Breast epithelium (tissue), 4 donors: ENCODE measurements around the gene RPL15. TPM values are rescaled to one million over a fixed set of nuclear protein-coding genes. Genes with fewer than 3 reads are reported as not detected.

Source experiments
- DNase-seq, 2 donors: peaks; one replicate each; pipeline ENCODE4 v3.0.0-alpha.2; 2019; ENCODE audit warnings: low spot score in 2 of 2
- H3K27ac ChIP-seq, 2 donors: fragments of 200-600 bp; sonication (generic) in 1 of 2; one replicate each; pipeline ENCODE4 v1.5.1; 2016 to 2019; ENCODE audit warnings: mild to moderate bottlenecking in 1 of 2
- H3K27me3 ChIP-seq, 2 donors: fragments of 200-600 bp; sonication (generic) in 1 of 2; one replicate each; pipeline versions ENCODE4 v1.5.1 to v1.6.0; 2017 to 2019; ENCODE audit warnings: control low read depth in 1 of 2, mild to moderate bottlenecking in 1 of 2
- H3K36me3 ChIP-seq: fragments of 200-600 bp; one replicate; pipeline ENCODE4 v1.5.1; 2019
- H3K4me1 ChIP-seq, 2 donors: fragments of 200-600 bp; sonication (generic); one replicate each; pipeline ENCODE4 v1.5.1; 2016 to 2019; ENCODE audit warnings: control low read depth in 1 of 2
- H3K4me3 ChIP-seq, 3 donors: fragments of 200-600 bp; sonication (generic); 1 replicate in 2 of 3; 2 replicates in 1 of 3; pipeline ENCODE4 v1.5.1; 2016 to 2019; ENCODE audit warnings: mild to moderate bottlenecking in 3 of 3, moderate library complexity in 2 of 3
- H3K9me3 ChIP-seq, 2 donors: fragments of 200-600 bp; sonication (generic) in 1 of 2; one replicate each; pipeline ENCODE4 v1.5.1; 2016 to 2019; ENCODE audit warnings: control low read depth in 1 of 2
- CTCF ChIP-seq, 3 donors: fragments of 450-650 bp; IDR thresholded peaks; one replicate each; pipeline ENCODE4 v1.5.1; 2016 to 2017; ENCODE audit warnings: antibody characterized with exemption in 3 of 3, mild to moderate bottlenecking in 3 of 3, moderate library complexity in 3 of 3
- POLR2A ChIP-seq: fragments of 450-650 bp; IDR thresholded peaks from one replicate; pipeline ENCODE4 v1.6.1; 2016; ENCODE audit warnings: antibody characterized with exemption, mild to moderate bottlenecking, moderate library complexity
- POLR2AphosphoS5 ChIP-seq, 3 donors: sonication (generic); formaldehyde crosslinking; IDR thresholded peaks; one replicate each; pipeline ENCODE4 v1.6.1; 2017; ENCODE audit warnings: antibody characterized with exemption in 3 of 3
- intact Hi-C: fragments of 100-400 bp; cut with DNase I; formaldehyde crosslinking; loops from one replicate; pipeline ENCODE4 v1.15.1; 2023; ENCODE audit warnings: low total_unique reads
- total RNA-seq, 3 donors: library from RNA; depleted of rRNA; stranded (reverse); fragments of >200 nt; gene quantifications; one replicate each; pipeline ENCODE4 v1.1.0, GENCODE V29; 2016

Gene RPL15
- total RNA-seq, 3 donors from 2014 or later = 2,644 to 3,809 (median 3,544) TPM

GRCh38 chr3:23945663-23945912, 28.7 kb downstream of the RPL15 start:
- no peak for TF ChIP-seq CTCF (IDR thresholded peaks at IDR 0.05)
- TF ChIP-seq POLR2AphosphoS5 (IDR thresholded peaks at IDR 0.05) = peak in 1 of 3 donors; percentile 95
- no peak for TF ChIP-seq POLR2A
- Histone ChIP-seq H3K4me1 (peaks cover 0 to 20% of the 10 kb centered on the region in 2 donors), H3K36me3 (no peaks in the 10 kb centered on the region), H3K27ac (peak overlapping the region; percentile 99 to 100), H3K27me3 (no peaks in the 10 kb centered on the region), H3K9me3 (no peaks in the 10 kb centered on the region), H3K4me3 (peak overlapping the region; percentile 67 to 93 (median 90))
- no peak for DNase-seq
- intact Hi-C loops = no loop called here

GRCh38 chr3:23945913-23946687, 29.2 kb downstream of the RPL15 start:
- Histone ChIP-seq H3K9me3 (no peaks in the 10 kb centered on the region), H3K4me1 (peaks cover 0 to 21% of the 10 kb centered on the region in 2 donors), H3K4me3 (peak overlapping the region; percentile 67 to 93 (median 90)), H3K27me3 (no peaks in the 10 kb centered on the region), H3K36me3 (no peaks in the 10 kb centered on the region), H3K27ac (peak overlapping the region; percentile 99 to 100)
- intact Hi-C loops = no loop called here
- DNase-seq = peak; percentile 97 to 98
- TF ChIP-seq CTCF (IDR thresholded peaks at IDR 0.05) = no peak
- TF ChIP-seq POLR2A = peak; percentile 16
- TF ChIP-seq POLR2AphosphoS5 (IDR thresholded peaks at IDR 0.05) = peak in 2 of 3 donors; percentile 80

- Histone ChIP-seq H3K4me1 (peaks cover 0 to 27% of the 10 kb centered on the region in 2 donors), H3K27ac (peak overlapping the region; percentile 28 to 46), H3K4me3 (no peak overlapping the region), H3K9me3 (no peaks in the 10 kb centered on the region), H3K36me3 (no peaks in the 10 kb centered on the region), H3K27me3 (no peaks in the 10 kb centered on the region)
- no peak for TF ChIP-seq POLR2A
- TF ChIP-seq CTCF (IDR thresholded peaks at IDR 0.05) = no peak
- no peak for TF ChIP-seq POLR2AphosphoS5 (IDR thresholded peaks at IDR 0.05)
- intact Hi-C loops = no loop called here
- DNase-seq = no peak
Measured at GRCh38 chr3:23948761-23949160, 31.8 kb downstream of the RPL15 start.

- Histone ChIP-seq H3K4me3 (peak overlapping the region in 1 of 3 donors; percentile 15), H3K36me3 (no peaks in the 10 kb centered on the region), H3K9me3 (no peaks in the 10 kb centered on the region), H3K4me1 (peaks cover 0 to 27% of the 10 kb centered on the region in 2 donors), H3K27ac (peak overlapping the region; percentile 46 to 53), H3K27me3 (no peaks in the 10 kb centered on the region)
- intact Hi-C loops = no loop called here
- DNase-seq = no peak
- no peak for TF ChIP-seq POLR2A
- no peak for TF ChIP-seq CTCF (IDR thresholded peaks at IDR 0.05)
- no peak for TF ChIP-seq POLR2AphosphoS5 (IDR thresholded peaks at IDR 0.05)
Measured at GRCh38 chr3:23949784-23950183, 32.9 kb downstream of the RPL15 start.

GRCh38 chr3:23950293-23950692, 33.4 kb downstream of the RPL15 start:
- H3K4me3 ChIP-seq = peak overlapping the region in 1 of 3 donors; percentile 15
- TF ChIP-seq POLR2AphosphoS5 (IDR thresholded peaks at IDR 0.05) = no peak
- no peak for TF ChIP-seq POLR2A
- TF ChIP-seq CTCF (IDR thresholded peaks at IDR 0.05) = no peak
- H3K4me1 ChIP-seq = peaks cover 0 to 27% of the 10 kb centered on the region in 2 donors
- H3K9me3 ChIP-seq = no peaks in the 10 kb centered on the region
- no peaks in the 10 kb centered on the region for H3K27me3 ChIP-seq
- DNase-seq = no peak
- peak overlapping the region; percentile 46 to 53 for H3K27ac ChIP-seq
- no peaks in the 10 kb centered on the region for H3K36me3 ChIP-seq
- intact Hi-C loops = no loop called here
